B cell (primary cell): Measurements from ENCODE around the gene DOK5. TPM values are rescaled to one million over a fixed set of nuclear protein-coding genes. Genes with fewer than 3 reads are reported as not detected.

ENCODE experiments used
- ATAC-seq: fragments of 200-7000 bp; cut with Tn5 transposase; one replicate; pipeline ENCODE4 v1.10.0; 2021; ENCODE audit warnings: low read depth, mild to moderate bottlenecking, moderate number of reproducible peaks, moderate library complexity
- CTCF ChIA-PET: fragments of 350-600 bp; sonication (Branson Sonifier 250); formaldehyde crosslinking; loops from one replicate; lab custom pipeline; 2021; ENCODE audit warnings: antibody characterized with exemption, inconsistent platforms; lab: Charles Lee
- POLR2A ChIA-PET: fragments of 350-600 bp; sonication (Branson Sonifier 250); formaldehyde crosslinking; loops from one replicate; lab custom pipeline; 2021; ENCODE audit warnings: antibody characterized with exemption; lab: Charles Lee
- DNase-seq: peaks from one replicate; pipeline ENCODE4 v3.0.0; 2013
- H2AFZ ChIP-seq: 2 replicates; pipeline ENCODE4 v1.6.1; 2012; ENCODE audit warnings: mild to moderate bottlenecking, low read depth, low read length; ENCODE audit not compliant: insufficient read depth, poor library complexity, severe bottlenecking
- H3K27ac ChIP-seq, 2 donors: 1 replicate in 1 of 2; 2 replicates in 1 of 2; pipeline ENCODE4 v1.5.1; 2012 to 2013; ENCODE audit warnings: low read length in 2 of 2, mild to moderate bottlenecking in 2 of 2, moderate library complexity in 1 of 2
- H3K27me3 ChIP-seq, 4 experiments: fragments of 200-600 bp in 1 of 4; sonication (generic) in 1 of 4; replicated peaks in 1 of 4; 1 replicate in 2 of 4; 2 replicates in 2 of 4; pipeline versions ENCODE4 v1.6.1 to v1.7.0; 2013 to 2016; ENCODE audit warnings: low read length in 3 of 4, mild to moderate bottlenecking in 2 of 4, mixed read lengths in 1 of 4, moderate library complexity in 1 of 4; ENCODE audit not compliant: insufficient read depth in 4 of 4, control insufficient read depth in 3 of 4; ENCODE audit errors: control extremely low read depth in 1 of 4
- H3K36me3 ChIP-seq, 2 experiments: replicated peaks in 1 of 2; 1 replicate in 1 of 2; 2 replicates in 1 of 2; pipeline versions ENCODE4 v1.6.1 to v1.7.1; 2013; ENCODE audit warnings: low read length in 1 of 2; ENCODE audit not compliant: insufficient read depth in 2 of 2, control insufficient read depth in 1 of 2; ENCODE audit errors: control extremely low read depth in 1 of 2, extremely low read depth in 1 of 2
- H3K4me1 ChIP-seq, 2 donors: fragments of 200-600 bp in 1 of 2; sonication (generic) in 1 of 2; 1 replicate in 1 of 2; 2 replicates in 1 of 2; pipeline versions ENCODE4 v1.5.1 to v1.6.1; 2013 to 2017; ENCODE audit warnings: low read length in 2 of 2; ENCODE audit not compliant: control insufficient read depth in 2 of 2, insufficient read depth in 2 of 2
- H3K4me2 ChIP-seq: replicated peaks from 2 replicates; pipeline ENCODE3; 2012; ENCODE audit warnings: mild to moderate bottlenecking, low read depth, low read length; ENCODE audit not compliant: poor library complexity, severe bottlenecking
- H3K4me3 ChIP-seq, 5 experiments: fragments of 200-600 bp in 1 of 5; sonication (generic) in 1 of 5; 1 replicate in 3 of 5; 2 replicates in 2 of 5; pipeline versions ENCODE4 v1.5.1 to v1.7.0; 2011 to 2016; ENCODE audit warnings: low read length in 4 of 5, mild to moderate bottlenecking in 4 of 5, low read depth in 2 of 5, control low read depth in 1 of 5, moderate library complexity in 1 of 5; ENCODE audit not compliant: insufficient read depth in 1 of 5; ENCODE audit errors: control extremely low read depth in 1 of 5, extremely low read depth in 1 of 5
- H3K79me2 ChIP-seq: fragments of 200-600 bp; sonication (generic); one replicate; pipeline ENCODE4 v1.6.0; 2016; ENCODE audit warnings: low read length; ENCODE audit not compliant: control insufficient read depth, insufficient read depth
- H3K9ac ChIP-seq: fragments of 200-600 bp; sonication (generic); 2 replicates; pipeline ENCODE4 v1.6.1; 2017; ENCODE audit warnings: mild to moderate bottlenecking, low read length, moderate library complexity
- H3K9me3 ChIP-seq, 3 donors: one replicate each; pipeline versions ENCODE4 v1.6.1 to v1.7.1; 2013; ENCODE audit warnings: low read length in 2 of 3; ENCODE audit not compliant: control insufficient read depth in 2 of 3, insufficient read depth in 1 of 3; ENCODE audit errors: control extremely low read depth in 1 of 3
- H4K20me1 ChIP-seq: 2 replicates; pipeline ENCODE4 v1.6.0; 2012; ENCODE audit warnings: mild to moderate bottlenecking, low read length; ENCODE audit not compliant: insufficient read depth, control insufficient read depth, poor library complexity, severe bottlenecking
- H3K27ac Mint-ChIP-seq: one replicate; pipeline ENCODE4 v1.8.0; 2021; ENCODE audit warnings: mixed read lengths
- H3K27me3 Mint-ChIP-seq: one replicate; pipeline ENCODE4 v1.8.0; 2021; ENCODE audit warnings: mixed read lengths
- H3K4me1 Mint-ChIP-seq: one replicate; pipeline ENCODE4 v1.8.0; 2021; ENCODE audit warnings: mixed read lengths
- H3K4me3 Mint-ChIP-seq: one replicate; pipeline ENCODE4 v1.8.0; 2021; ENCODE audit warnings: mixed read lengths
- H3K9me3 Mint-ChIP-seq: one replicate; pipeline ENCODE4 v1.8.0; 2022; ENCODE audit warnings: mixed read lengths; ENCODE audit not compliant: insufficient read depth
- EZH2 ChIP-seq: IDR thresholded peaks from 2 replicates; pipeline ENCODE4 v1.6.1; 2012; ENCODE audit warnings: borderline replicate concordance, low read depth, mild to moderate bottlenecking, moderate library complexity, low read length; ENCODE audit not compliant: insufficient read depth, poor library complexity, severe bottlenecking
- WGBS: methylation state at CpG from one replicate; pipeline ENCODE4 v1.1.5; 2013; ENCODE audit warnings: missing lambda C conversion rate; ENCODE audit not compliant: insufficient coverage; 5-methylcytosine and 5-hydroxymethylcytosine counted together
- intact Hi-C: fragments of 100-400 bp; cut with micrococcal nuclease; formaldehyde crosslinking; loops from one replicate; pipeline ENCODE4 v1.10.0; 2022
- polyA plus RNA-seq: library from polyadenylated mRNA; depleted of rRNA; stranded (reverse); fragments of >200 nt; gene quantifications from 2 replicates; pipeline ENCODE4 v1.2.3, GENCODE V29; 2012
- total RNA-seq, 2 donors: library from RNA; stranded (reverse); fragments of 120-200 nt in 1 of 2; gene quantifications; 1 replicate in 1 of 2; 2 replicates in 1 of 2; pipeline versions ENCODE4 v1.2.3 to v1.2.4, GENCODE V29; 2013 to 2022
- TF ChIP-seq, protein P1 (sequence below): fragments of 200-600 bp; IDR thresholded peaks from one replicate; pipeline ENCODE4 v1.8.0; 2022; ENCODE audit warnings: antibody characterized with exemption, mild to moderate bottlenecking

Gene DOK5
- total and polyA plus RNA-seq, 2 donors (not counting 1 experiment from before 2014, with no cell fraction given) = not detected

DNA sequence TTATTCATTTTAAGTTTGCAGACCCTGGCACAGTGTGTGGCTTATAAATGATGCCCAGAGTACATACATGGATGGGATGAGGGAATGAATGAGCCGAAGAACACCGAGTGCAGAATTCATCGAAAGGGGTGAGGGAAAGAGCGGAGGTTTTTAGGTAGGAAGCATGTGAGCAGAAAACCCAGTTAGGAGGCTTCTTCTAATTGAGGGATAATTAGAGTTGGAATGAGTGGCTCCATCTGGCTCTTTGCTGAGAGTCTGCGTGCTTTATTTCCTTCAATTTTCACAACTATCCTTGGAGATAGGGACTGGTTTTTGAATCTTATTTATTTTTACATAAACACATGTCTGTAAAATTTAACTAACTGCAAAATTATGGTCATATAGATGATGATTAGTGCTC, 150.7 kb downstream of the DOK5 start:
- H3K4me3 Mint-ChIP-seq = no peak overlapping the region
- no peak overlapping the region for H3K27ac ChIP-seq
- H3K27me3 ChIP-seq = peaks cover 0 to 4% (median 0%) of the 10 kb centered on the region in 4 experiments
- H2AFZ ChIP-seq = no peak overlapping the region
- peaks cover 26% of the 10 kb centered on the region for H3K27me3 Mint-ChIP-seq
- H3K79me2 ChIP-seq = no peaks in the 10 kb centered on the region
- no peak for TF ChIP-seq EZH2
- TF ChIP-seq, protein P1, sequence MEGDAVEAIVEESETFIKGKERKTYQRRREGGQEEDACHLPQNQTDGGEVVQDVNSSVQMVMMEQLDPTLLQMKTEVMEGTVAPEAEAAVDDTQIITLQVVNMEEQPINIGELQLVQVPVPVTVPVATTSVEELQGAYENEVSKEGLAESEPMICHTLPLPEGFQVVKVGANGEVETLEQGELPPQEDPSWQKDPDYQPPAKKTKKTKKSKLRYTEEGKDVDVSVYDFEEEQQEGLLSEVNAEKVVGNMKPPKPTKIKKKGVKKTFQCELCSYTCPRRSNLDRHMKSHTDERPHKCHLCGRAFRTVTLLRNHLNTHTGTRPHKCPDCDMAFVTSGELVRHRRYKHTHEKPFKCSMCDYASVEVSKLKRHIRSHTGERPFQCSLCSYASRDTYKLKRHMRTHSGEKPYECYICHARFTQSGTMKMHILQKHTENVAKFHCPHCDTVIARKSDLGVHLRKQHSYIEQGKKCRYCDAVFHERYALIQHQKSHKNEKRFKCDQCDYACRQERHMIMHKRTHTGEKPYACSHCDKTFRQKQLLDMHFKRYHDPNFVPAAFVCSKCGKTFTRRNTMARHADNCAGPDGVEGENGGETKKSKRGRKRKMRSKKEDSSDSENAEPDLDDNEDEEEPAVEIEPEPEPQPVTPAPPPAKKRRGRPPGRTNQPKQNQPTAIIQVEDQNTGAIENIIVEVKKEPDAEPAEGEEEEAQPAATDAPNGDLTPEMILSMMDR = no peak
- no peaks in the 10 kb centered on the region for H3K4me1 Mint-ChIP-seq
- H3K9ac ChIP-seq = no peak overlapping the region
- CTCF ChIA-PET = no interaction called here
- WGBS = 100% methylated on average over 3 of the region's 5 CpGs
- DNase-seq (no peak), ATAC-seq (no peak)
- no peaks in the 10 kb centered on the region for H3K9me3 ChIP-seq
- H3K4me1 ChIP-seq = no peaks in the 10 kb centered on the region
- no peak overlapping the region for H3K4me2 ChIP-seq
- POLR2A ChIA-PET = no interaction called here
- intact Hi-C loops = no loop called here
- no peak overlapping the region for H3K4me3 ChIP-seq
- no peaks in the 10 kb centered on the region for H4K20me1 ChIP-seq
- H3K9me3 Mint-ChIP-seq = no peaks in the 10 kb centered on the region
- no peak overlapping the region for H3K27ac Mint-ChIP-seq
- H3K36me3 ChIP-seq = no peaks in the 10 kb centered on the region

DNA sequence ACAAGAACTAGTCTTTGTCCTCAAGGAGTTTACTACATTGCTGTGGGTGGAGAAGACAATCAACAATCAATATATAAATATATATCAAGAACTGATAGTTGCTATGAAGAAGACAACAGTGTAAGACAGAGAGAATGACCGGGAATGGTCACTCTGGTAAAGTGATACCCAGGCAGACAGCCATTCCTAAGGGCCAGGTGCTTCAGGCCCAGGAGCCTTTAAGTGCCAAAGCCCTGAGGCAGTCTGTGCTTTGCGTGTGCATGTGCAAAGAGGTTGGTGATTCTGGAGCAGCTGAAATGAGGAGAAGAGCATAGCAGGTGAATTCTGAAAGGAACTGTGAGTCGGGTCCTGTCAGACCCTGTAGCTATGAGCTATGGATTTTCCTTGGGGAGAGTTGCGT, 154.2 kb downstream of the DOK5 start:
- H3K27me3 Mint-ChIP-seq = peaks cover 21% of the 10 kb centered on the region
- 95% methylated on average over 4 of the region's 4 CpGs for WGBS
- TF ChIP-seq EZH2 = no peak
- TF ChIP-seq, protein P1 = no peak
- H3K4me3 ChIP-seq = no peak overlapping the region
- peaks cover 13% of the 10 kb centered on the region for H3K4me1 Mint-ChIP-seq
- ATAC-seq = no peak
- no peak overlapping the region for H3K4me3 Mint-ChIP-seq
- H3K4me2 ChIP-seq = no peak overlapping the region
- ChIA-PET CTCF (interaction anchor here (1.2 kb wide), 1 partner anchor 18 kb away, joined by 3 read pairs; no protein-coding TSS in a partner anchor), POLR2A (no interaction called here)
- intact Hi-C loops = no loop called here
- no peak overlapping the region for H2AFZ ChIP-seq
- H3K27ac ChIP-seq = no peak overlapping the region
- peaks cover 8 to 12% of the 10 kb centered on the region in 2 donors for H3K4me1 ChIP-seq
- H3K79me2 ChIP-seq = no peaks in the 10 kb centered on the region
- H4K20me1 ChIP-seq = no peaks in the 10 kb centered on the region
- DNase-seq = no peak
- H3K27me3 ChIP-seq = no peaks in the 10 kb centered on the region
- H3K9ac ChIP-seq = no peak overlapping the region
- no peak overlapping the region for H3K27ac Mint-ChIP-seq
- H3K9me3 ChIP-seq = no peaks in the 10 kb centered on the region
- H3K36me3 ChIP-seq = no peaks in the 10 kb centered on the region
- no peaks in the 10 kb centered on the region for H3K9me3 Mint-ChIP-seq
